HG02870 (cell line): Measurements from ENCODE around the gene PHLDA2.
"Not testable (repeated sequence)": the region's sequence is repeated elsewhere in the genome, so short reads cannot be mapped to it uniquely, and the experiment has no call there.

Experiments
- ATAC-seq: cut with Tn5 transposase; IDR thresholded peaks from one replicate; pipeline ENCODE4 v1.9.1; 2021; ENCODE audit warnings: mild to moderate bottlenecking, moderate library complexity; ENCODE audit not compliant: unreplicated experiment

PHLDA2 gene

GRCh38 chr11:2915473-2915872 lies 13.7 kb downstream of the PHLDA2 start:
- ATAC-seq, result no peak

- ATAC-seq, result no peak
Measured at GRCh38 chr11:2914455-2915195, 14.6 kb downstream of the PHLDA2 start.

GRCh38 chr11:2913776-2914175 lies 15.4 kb downstream of the PHLDA2 start:
- no peak for ATAC-seq

DNA sequence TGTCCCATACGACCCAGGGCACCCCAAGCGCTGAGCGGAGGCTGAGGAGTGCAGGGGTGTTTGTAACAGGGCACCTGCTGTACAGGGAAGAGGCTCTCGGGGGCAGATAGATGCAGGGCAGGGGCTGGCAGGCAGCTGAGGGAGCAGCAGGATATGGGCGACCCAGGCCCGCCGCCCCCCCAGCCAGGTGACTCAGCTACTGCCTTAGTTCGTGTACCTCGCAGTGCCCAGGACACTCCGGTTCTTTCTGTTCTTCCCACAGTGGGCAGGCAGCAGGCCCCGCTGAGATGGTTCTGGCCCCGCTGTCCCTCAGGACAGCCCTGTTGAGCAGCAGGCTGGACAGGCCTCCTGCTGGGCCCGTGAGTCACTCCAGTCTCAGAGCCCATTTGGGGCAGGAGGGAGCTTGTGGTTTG lies 16.2 kb downstream of the PHLDA2 start:
- no peak for ATAC-seq

- ATAC-seq, result no peak
Measured at GRCh38 chr11:2912498-2912897, 16.7 kb downstream of the PHLDA2 start.

DNA sequence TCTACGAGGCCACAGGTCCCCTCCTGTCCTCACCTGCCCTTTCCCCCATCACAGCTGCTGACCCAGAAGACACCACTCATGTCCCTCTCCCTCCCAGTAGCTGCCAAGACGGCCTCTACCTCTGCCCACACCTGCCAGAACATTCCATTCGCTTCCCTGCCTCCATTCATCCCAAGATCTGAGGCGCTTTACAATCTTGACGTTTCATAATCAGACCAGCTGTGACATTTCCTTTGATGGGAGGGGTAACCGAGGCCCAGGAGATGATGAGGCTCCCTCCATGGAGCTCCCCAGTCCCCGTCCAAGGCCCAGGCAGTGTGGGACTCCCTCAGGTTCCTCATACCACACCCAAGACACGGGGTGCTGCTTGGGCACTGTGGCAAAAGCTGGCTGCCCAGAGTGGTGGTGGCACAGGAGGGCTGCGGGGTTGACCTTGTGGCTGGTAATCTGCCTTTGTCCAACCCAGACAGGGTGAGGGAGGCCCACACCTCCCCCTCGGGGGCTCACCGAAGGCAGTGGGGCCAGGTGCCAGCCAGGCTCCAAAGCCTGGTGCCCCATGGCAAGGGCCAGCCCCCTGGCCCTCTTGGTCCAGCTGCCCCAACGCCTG lies 17.3 kb downstream of the PHLDA2 start:
- ATAC-seq, result no peak

- ATAC-seq, result no peak
Measured at GRCh38 chr11:2911088-2911784, 18.0 kb downstream of the PHLDA2 start.

GRCh38 chr11:2910401-2910955 lies 18.7 kb downstream of the PHLDA2 start:
- ATAC-seq, result no peak

GRCh38 chr11:2909133-2909902 lies 19.9 kb downstream of the PHLDA2 start:
- no peak for ATAC-seq

GRCh38 chr11:2908130-2908529 lies 21.1 kb downstream of the PHLDA2 start:
- ATAC-seq, result no peak

GRCh38 chr11:2905299-2905698 lies 23.9 kb downstream of the PHLDA2 start:
- ATAC-seq, result not testable (repeated sequence)

GRCh38 chr11:2904153-2905052 lies 24.8 kb downstream of the PHLDA2 start:
- ATAC-seq, result no peak

DNA sequence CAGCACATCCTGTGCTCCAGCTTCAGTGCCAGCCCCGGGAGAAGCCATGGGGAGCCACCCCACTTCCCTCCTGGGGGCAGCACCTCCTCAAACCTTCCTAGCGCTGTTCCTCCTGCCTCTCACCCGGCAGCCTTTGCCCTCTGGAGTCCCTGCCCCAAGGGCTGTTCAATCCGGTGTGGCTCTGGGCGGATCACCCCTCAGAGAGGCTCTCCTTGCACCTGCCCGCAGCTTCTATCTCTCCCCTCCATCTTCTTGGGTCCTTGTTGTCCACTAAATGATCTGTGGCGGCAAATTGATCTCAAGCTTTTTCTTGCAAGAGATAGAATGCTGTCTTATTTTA lies 25.6 kb downstream of the PHLDA2 start:
- no peak for ATAC-seq

DNA sequence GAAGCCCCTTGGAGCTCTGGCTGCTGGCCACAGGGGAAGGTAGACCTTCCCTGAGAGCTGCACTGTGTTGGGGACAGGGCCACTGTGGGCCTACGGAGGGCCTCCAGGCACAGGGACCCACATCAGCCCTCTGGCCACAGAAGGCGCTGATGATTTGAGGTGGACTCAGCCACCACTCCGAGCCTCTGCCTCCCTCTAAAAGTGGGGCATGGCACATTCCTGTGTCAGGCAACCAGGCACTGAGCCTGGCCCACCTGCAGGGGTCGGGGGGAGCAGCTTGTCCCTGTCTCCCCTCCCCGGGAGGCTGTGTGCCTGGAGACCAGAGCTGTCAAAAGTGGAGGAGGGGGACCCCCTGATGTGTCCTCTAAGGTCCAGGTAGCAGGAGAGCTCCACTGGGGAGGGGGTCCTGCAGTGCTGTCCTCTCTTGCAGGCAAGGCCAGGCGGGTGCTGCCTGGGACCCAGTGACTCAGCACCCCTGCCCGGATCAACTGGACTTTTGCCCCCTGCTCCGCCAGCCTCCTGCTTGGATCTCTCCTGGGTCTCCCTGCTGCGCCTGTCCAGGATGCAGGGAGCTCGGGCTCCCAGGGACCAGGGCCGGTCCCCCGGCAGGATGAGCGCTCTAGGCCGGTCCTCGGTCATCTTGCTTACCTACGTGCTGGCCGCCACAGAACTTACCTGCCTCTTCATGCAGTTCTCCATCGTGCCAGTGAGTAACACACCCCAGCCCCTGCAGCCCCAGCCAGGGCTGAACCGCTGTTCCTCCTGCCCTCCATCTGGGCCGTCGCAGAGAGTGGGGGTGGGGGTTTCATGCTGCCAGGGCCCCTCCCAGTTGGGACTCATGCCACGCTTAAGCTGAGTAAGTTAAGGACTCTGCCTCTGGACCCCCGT lies 26.2 kb downstream of the PHLDA2 start:
- ATAC-seq, result no peak

GRCh38 chr11:2901854-2902783 lies 27.1 kb downstream of the PHLDA2 start:
- peak; percentile 94 for ATAC-seq

- ATAC-seq, result no peak
Measured at GRCh38 chr11:2901196-2901796, 27.9 kb downstream of the PHLDA2 start.

DNA sequence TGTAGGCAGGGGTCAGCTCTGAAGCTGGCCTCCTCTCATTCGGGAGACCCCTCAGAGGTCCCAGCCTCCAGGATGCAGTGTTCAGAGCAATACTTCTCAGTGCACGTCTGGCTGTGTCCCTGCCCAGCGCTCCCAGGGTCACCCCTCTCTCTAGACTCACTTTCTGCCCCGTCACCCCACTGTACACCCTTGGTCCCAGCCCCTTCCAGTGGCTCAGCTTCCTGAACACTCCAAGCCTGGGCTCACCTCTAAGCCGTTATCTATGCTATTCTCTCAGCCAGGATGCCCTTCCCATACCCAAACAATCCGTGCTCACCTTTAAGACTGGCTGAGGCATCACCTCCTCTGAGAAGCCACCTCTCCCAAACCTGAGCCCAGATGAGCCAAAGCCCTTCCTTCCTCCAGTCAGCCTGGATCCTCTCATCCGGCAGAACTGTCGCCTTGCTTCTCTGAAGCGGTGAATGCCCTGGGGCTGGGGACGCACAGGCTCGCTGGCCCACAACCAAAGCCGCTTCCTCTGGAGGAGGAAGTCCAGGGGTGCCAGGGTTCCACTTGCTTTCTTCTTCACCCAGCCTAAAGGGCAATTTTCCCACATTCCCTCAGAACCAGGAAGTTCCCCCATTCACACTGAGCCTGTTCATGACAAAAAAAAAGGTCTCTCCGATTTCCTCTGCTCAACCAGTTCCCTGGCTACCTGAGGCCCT lies 30.0 kb downstream of the PHLDA2 start:
- no peak for ATAC-seq
